GM21526 (cell line): ENCODE results near the gene MAMLD1.

ENCODE experiments used
- ATAC-seq: cut with Tn5 transposase; IDR thresholded peaks from one replicate; pipeline ENCODE4 v1.9.1; 2021; ENCODE audit warnings: moderate library complexity; ENCODE audit not compliant: unreplicated experiment, low FRiP score

MAMLD1 gene

GRCh38 chrX:150558424-150558823, 195.3 kb downstream of the MAMLD1 start:
- ATAC-seq = no peak
